DMS 273 treated with DMSO at 0.1 percent for 48 hours (cell line): ENCODE results near the gene PPARD.

Experiments
- DNase-seq: peaks from one replicate; lab custom pipeline; 2025; lab: John Stamatoyannopoulos, UW

The PPARD gene

DNA sequence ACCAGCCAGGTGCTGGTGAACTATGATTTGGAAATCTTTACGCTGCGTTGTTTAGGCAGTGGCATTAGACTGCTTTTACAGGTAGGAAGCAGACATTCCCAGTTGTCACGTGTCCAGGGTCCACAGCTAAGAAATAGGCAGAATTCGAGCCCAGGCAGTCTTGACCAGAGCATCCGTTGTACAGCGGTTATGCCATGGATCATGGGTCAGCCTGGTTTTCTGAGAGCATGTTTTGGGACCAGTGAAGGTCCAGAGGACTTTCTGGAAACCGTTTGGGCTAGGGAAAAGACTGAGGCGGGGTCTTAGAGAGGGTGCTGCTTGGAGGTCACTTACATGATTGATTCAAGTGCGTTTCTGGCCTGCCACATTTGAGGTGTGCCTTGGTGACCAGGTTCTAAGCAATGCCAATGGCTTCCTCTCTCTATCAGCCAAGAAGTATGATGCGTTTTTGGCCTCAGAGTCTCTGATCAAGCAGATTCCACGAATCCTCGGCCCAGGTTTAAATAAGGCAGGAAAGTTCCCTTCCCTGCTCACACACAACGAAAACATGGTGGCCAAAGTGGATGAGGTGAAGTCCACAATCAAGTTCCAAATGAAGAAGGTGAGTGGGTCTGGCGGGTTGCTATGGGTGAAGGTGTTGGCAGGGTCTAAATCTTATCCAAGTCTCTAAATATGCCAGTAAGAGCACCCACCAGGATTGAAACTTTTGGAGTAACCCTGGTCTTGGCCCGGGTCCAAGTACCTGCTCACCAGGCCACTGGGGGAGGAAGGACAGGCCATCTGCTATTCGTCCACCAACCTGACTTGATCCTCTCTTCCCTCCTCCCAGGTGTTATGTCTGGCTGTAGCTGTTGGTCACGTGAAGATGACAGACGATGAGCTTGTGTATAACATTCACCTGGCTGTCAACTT is 127.6 kb downstream of the PPARD start:
- no peak for DNase-seq

DNA sequence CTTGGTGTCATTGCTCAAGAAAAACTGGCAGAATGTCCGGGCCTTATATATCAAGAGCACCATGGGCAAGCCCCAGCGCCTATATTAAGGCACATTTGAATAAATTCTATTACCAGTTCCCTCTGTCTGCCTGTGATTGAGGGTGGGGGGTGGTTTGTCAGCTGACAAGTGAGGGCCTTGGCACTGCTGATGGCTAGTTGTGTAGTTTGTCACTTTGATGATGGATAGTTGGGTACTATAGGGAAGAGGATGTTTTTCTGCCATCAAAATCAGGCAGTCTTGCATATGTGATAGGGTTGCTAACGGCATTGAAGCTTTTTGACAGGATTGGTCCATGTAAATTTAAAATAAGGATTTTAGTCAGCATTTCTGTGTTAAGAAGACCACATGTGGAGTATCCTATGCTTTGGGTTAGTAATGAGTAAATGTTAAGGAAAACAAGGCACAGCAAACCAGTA is 128.3 kb downstream of the PPARD start:
- no peak for DNase-seq

DNA sequence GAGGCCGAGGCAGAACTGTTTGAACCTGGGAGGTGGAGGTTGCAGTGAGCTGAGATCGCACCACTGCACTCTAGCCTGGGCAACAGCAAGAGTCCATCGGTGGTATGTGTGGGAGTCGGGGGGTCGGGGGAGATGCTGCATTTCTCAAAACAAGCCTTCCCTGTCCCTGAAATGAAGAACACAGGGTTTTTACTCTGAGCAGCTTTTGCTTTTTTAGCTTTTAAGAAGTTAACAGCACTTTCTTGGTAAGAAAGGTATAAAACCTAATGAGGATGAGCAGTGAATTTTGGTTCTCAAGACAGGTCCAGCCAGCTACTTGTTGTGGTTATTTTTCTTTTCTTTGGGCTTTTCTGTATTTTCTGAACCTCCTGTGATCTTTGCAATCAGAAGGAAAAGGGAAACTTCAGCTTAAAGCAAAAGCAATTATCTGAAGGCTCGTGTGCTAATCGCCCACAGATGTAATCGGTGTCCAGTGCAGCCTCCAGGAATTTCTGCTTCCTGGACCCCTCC is 129.5 kb downstream of the PPARD start:
- no peak for DNase-seq

DNA sequence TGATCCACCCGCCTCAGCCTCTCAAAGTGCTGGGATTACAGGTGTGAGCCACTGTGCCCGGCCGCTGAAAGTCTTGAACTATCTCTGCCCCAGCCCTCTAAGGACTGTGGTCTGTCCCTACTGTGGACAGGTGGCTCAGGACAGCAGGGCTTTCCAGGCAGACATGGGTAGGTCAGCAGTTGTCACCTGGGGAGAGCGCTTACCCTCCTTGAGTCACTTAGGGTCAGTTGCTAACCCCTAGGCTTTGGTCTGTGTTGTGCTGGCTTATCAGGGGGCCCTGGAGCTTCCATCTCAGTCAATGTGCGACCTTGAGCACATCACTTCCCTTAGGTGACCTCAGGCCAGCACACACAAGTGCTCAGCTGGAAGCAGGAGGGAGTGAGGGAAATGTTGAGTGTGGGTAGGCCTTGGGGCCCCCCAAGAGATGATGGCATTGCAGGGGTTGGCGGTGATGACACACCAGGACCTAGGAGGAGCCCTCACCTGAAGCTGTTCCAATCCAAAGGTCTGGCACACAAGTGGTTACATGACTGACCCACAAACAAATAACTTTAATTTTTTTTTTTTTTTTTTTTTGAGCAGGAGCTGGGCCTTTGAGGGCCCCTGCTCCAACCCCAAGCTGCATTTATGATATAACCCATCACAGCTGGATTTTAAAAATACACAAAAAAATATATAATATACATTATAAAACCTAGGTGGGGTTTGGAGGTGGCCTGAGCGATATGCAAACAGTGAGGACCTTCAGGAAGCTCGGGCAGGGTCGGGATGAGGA is 130.9 kb downstream of the PPARD start:
- DNase-seq, result no peak

DNA sequence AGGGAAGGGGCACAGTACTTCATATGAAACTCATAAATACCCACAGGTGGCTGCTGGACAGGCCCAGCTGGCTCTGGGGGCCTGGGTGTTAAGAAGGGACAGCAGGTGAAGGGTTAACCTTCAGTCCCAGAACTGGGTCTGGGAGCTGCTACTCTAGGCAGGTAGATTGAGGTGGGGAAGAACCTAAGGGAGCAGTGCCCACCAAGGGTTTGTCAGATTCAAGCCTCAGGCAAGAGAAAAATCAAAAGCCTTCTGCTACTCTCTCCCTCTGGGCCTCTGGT is 131.4 kb downstream of the PPARD start:
- DNase-seq, result no peak

DNA sequence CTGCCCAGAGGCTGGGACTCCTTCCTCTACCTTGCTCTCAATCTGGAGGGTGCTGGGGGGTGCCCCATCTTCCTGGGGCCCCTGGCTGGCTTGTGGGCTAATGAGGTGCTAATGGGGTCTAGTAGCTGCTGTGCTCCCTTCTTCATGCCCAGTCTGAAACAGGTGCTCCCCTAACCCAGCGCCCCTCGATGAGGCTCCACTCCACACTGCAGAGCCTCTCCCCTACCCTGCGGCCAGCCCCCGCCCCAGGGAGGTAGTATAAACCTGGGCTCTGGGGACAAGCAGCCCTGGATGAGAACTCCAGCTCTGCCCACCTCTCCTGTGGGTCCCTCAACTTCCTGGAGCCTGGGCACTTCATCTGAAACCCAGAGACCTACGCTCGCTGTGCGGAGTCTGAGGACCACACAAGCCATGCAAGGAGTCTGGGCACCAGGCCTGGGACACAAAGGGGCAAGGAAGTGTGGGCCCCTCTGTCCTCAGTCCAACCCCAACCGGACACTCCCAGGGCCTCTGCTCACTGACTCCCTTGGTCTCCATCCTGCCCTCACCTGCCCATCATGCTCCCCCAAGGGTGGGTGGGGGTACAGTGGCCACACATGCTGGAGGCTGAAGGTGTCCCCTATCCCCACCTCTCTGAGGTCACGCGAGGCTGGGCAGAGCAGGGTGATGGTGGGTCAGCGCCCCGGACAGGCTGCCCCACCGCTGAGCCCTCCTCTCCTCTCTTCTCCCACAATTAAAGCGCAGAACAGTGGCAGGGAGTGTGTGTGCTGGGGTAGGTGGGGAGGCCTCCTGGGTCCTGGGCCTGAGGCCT is 132.0 kb downstream of the PPARD start:
- DNase-seq, result no peak

DNA sequence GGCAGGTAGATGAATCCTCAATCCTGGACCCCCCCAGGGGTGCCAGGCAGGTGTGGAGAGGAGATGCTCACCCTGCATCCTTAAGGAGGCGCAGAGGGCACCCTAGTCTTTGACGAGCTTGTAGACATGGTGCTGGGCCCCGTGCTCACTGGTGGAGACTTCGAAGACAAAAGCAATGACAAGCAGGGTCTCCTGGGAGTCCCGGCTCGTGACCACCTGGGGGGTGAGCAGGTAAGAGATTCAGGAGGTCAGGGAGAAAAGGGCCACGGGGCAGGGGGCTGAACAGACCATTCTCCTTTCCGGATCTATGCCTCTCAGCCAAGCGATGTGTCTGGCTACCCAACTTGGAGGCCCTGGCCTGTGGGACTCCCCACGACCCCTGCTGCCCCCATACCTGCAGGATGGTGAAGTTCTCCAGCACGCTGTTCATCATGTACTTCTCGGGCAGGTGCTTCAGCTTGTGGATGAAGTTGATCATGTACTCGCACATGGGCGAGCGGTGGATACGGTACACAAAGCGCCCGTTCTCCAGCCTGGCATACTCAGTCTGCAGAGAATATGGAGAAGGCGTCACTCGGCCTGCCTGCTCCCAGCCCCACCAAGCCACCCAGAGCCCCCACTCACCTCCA is 132.7 kb downstream of the PPARD start:
- DNase-seq, result no peak

DNA sequence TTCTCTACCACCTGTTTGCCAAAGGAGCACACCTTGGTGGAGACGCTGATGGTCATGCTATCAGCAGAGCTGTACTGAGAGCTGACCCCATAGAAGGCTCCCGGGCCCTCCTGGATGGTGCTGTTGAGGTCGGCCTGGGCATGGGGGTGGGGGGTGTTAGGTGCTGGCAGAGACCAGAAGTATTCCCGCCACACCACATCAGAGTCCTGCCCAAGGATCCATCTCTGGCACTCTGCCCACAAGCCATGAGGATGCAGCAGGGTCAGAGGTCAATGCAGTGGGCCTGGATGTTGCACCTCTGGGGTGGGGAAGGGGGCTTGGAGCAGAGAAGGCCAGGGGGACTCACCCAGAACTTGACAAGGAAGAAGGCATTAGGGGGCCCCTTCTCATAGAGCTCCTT is 133.2 kb downstream of the PPARD start:
- DNase-seq, result no peak

DNA sequence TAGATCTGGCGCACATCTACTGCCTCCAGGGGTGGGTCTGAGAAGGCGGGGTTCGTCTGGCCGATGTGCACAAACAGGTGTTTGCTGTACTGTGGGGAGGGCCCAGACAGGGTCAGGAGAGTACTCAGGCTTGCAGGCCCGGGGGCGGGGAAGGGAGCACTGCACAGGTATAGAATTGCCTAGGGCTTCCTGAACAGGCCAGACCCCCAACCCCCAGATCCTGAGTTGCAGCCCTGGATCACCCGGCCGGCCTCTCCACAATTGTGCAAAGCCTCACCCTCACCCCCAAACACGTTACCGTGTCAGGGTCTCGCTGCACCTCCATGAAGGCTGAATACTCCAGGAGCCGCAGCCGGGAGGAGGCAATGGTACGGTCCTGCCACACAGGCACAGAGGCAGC is 133.6 kb downstream of the PPARD start:
- no peak for DNase-seq

DNA sequence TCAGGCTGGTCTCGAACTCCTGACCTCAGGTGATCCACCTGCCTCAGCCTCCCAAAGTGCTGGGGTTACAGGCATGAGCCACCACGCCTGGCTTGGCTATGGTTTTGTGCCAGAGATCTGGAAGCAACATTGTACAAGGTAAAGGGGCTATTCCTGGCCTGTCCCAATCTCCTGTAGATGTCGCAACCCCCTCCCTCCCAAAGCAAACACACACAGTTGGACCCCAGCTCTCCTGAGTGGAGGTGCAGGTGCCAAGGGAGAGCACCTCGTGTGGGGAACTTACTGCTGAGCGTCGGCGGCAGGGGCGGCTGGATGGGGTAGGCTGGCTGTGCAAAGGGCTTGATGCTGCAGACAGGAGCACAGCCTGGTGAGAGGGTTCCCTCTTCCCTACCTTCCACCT is 134.7 kb downstream of the PPARD start:
- DNase-seq, result no peak
